A549 treated with Hydrocortisone at 1 μM for 4 hours (cell line): ENCODE measurements around the gene FGF10. TPM values are rescaled to one million over a fixed set of nuclear protein-coding genes. Genes with fewer than 3 reads are reported as not detected.

Experiments
- total RNA-seq: library from RNA; stranded (reverse); fragments of 200-300 nt; extraction: Qiagen RNA extraction; gene quantifications from 5 replicates; pipeline ENCODE4 v1.2.3, GENCODE V29; 2022

FGF10 gene
- total RNA-seq: not detected in 5 replicates

GRCh38 chr5:44389090-44389822 lies at the start of gene FGF10:
TSS of gene FGF10 (minus strand) at chr5:44389420. CDS start at chr5:44388682, 738 bp downstream.

